OCI-LY1 (cell line): ENCODE results near the gene AGAP1.

Experiments used
- H2AFZ ChIP-seq: fragments of 200-600 bp; sonication (generic), shearing (Covaris generic); 2 replicates; pipeline ENCODE4 v1.6.0; 2014; ENCODE audit warnings: antibody characterized with exemption, mild to moderate bottlenecking, low read length
- H3F3A ChIP-seq: fragments of 200-600 bp; sonication (generic), shearing (Covaris generic); 2 replicates; pipeline ENCODE4 v1.6.0; 2014; ENCODE audit warnings: mild to moderate bottlenecking, antibody characterized with exemption, low read length, moderate library complexity; ENCODE audit not compliant: insufficient read depth
- H3K27ac ChIP-seq: fragments of 200-600 bp; sonication (generic); 2 replicates; pipeline ENCODE4 v1.5.1; 2014; ENCODE audit warnings: low read length, mixed run types, mild to moderate bottlenecking, low read depth; ENCODE audit not compliant: poor library complexity, severe bottlenecking
- H3K27me3 ChIP-seq: fragments of 200-600 bp; sonication (generic); 2 replicates; pipeline ENCODE4 v1.6.0; 2014; ENCODE audit warnings: antibody characterized with exemption, mild to moderate bottlenecking, low read length, moderate library complexity; ENCODE audit not compliant: insufficient read depth
- H3K36me3 ChIP-seq: fragments of 200-600 bp; sonication (generic); 2 replicates; pipeline ENCODE4 v1.6.1; 2014; ENCODE audit warnings: mild to moderate bottlenecking, antibody characterized with exemption, low read length, moderate library complexity, mixed read lengths; ENCODE audit not compliant: insufficient read depth
- H3K4me1 ChIP-seq: fragments of 200-600 bp; sonication (generic); 2 replicates; pipeline ENCODE4 v1.5.1; 2014; ENCODE audit warnings: mild to moderate bottlenecking, low read length, moderate library complexity; ENCODE audit not compliant: insufficient read depth, severe bottlenecking
- H3K4me2 ChIP-seq: fragments of 200-600 bp; sonication (generic), shearing (Covaris generic); 2 replicates; pipeline ENCODE4 v1.6.1; 2014; ENCODE audit warnings: low read length
- H3K4me3 ChIP-seq: fragments of 200-600 bp; sonication (generic); 2 replicates; pipeline ENCODE4 v1.5.1; 2014; ENCODE audit warnings: low read length, low read depth, mild to moderate bottlenecking, mixed read lengths; ENCODE audit not compliant: poor library complexity, severe bottlenecking
- H3K79me2 ChIP-seq: fragments of 200-600 bp; shearing (Covaris generic); 2 replicates; pipeline ENCODE4 v1.6.1; 2016; ENCODE audit warnings: mixed run types, low read length, mixed read lengths; ENCODE audit not compliant: insufficient read depth
- H3K9ac ChIP-seq: fragments of 200-600 bp; sonication (generic), shearing (Covaris generic); 2 replicates; pipeline ENCODE4 v1.6.1; 2014; ENCODE audit warnings: mild to moderate bottlenecking, low read length, mixed read lengths
- H3K9me2 ChIP-seq: fragments of 200-600 bp; sonication (generic), shearing (Covaris generic); 2 replicates; pipeline ENCODE4 v1.6.1; 2014; ENCODE audit warnings: low read depth, mild to moderate bottlenecking, low read length, mixed read lengths
- H3K9me3 ChIP-seq: fragments of 200-600 bp; shearing (Covaris generic); 2 replicates; pipeline ENCODE4 v1.6.1; 2014; ENCODE audit warnings: low read length, mixed read lengths
- H4K20me1 ChIP-seq: fragments of 200-600 bp; sonication (generic), shearing (Covaris generic); 2 replicates; pipeline ENCODE4 v1.6.0; 2016; ENCODE audit warnings: mild to moderate bottlenecking, low read length; ENCODE audit not compliant: insufficient read depth
- EZH2 ChIP-seq: fragments of 200-600 bp; sonication (generic), shearing (Covaris generic); IDR thresholded peaks from 2 replicates; pipeline ENCODE4 v1.8.0; 2017; ENCODE audit warnings: borderline replicate concordance, mixed run types, mild to moderate bottlenecking, antibody characterized with exemption, low read length, moderate library complexity, mixed read lengths
- TF ChIP-seq, protein P1 (sequence below): fragments of 200-600 bp; sonication (generic), shearing (Covaris generic); IDR thresholded peaks from 2 replicates; pipeline ENCODE4 v1.5.1; 2017; ENCODE audit warnings: mild to moderate bottlenecking, antibody characterized with exemption, low read length, moderate library complexity, mixed read lengths

AGAP1 gene

DNA sequence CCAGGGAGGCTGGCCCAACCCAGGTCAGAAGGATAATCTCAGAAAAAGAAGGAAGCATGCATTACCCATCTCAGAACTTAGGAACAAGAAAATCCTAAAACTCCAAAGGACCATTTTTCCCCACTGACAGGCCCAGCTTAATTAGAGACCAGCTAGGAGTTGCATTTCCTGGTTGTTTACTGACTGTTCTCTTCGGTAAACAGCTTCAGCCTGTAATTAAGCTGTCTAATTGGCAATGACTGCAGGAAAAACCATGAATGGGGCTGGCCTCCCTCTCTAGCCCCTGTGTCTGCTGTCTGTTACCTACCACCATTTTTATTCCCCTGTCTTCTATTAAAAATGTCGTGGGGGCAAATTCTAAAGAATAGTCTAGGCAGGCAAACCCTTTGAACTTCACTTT, 146.5 kb downstream of the AGAP1 start:
- H3K79me2 ChIP-seq: no peaks in the 10 kb centered on the region
- no peak overlapping the region for H3K4me2 ChIP-seq
- H3K9me3 ChIP-seq: no peaks in the 10 kb centered on the region
- no peak overlapping the region for H3K4me3 ChIP-seq
- H2AFZ ChIP-seq: no peak overlapping the region
- H3K27ac ChIP-seq: no peak overlapping the region
- H3K36me3 ChIP-seq: no peaks in the 10 kb centered on the region
- no peaks in the 10 kb centered on the region for H3F3A ChIP-seq
- H3K9ac ChIP-seq: no peak overlapping the region
- no peaks in the 10 kb centered on the region; the same call in 1 of the 2 replicates for H3K27me3 ChIP-seq
- H3K4me1 ChIP-seq: no peaks in the 10 kb centered on the region
- no peak for TF ChIP-seq EZH2
- TF ChIP-seq, protein P1, sequence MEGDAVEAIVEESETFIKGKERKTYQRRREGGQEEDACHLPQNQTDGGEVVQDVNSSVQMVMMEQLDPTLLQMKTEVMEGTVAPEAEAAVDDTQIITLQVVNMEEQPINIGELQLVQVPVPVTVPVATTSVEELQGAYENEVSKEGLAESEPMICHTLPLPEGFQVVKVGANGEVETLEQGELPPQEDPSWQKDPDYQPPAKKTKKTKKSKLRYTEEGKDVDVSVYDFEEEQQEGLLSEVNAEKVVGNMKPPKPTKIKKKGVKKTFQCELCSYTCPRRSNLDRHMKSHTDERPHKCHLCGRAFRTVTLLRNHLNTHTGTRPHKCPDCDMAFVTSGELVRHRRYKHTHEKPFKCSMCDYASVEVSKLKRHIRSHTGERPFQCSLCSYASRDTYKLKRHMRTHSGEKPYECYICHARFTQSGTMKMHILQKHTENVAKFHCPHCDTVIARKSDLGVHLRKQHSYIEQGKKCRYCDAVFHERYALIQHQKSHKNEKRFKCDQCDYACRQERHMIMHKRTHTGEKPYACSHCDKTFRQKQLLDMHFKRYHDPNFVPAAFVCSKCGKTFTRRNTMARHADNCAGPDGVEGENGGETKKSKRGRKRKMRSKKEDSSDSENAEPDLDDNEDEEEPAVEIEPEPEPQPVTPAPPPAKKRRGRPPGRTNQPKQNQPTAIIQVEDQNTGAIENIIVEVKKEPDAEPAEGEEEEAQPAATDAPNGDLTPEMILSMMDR: no peak
- H3K9me2 ChIP-seq: no peaks in the 10 kb centered on the region
- H4K20me1 ChIP-seq: no peaks in the 10 kb centered on the region

DNA sequence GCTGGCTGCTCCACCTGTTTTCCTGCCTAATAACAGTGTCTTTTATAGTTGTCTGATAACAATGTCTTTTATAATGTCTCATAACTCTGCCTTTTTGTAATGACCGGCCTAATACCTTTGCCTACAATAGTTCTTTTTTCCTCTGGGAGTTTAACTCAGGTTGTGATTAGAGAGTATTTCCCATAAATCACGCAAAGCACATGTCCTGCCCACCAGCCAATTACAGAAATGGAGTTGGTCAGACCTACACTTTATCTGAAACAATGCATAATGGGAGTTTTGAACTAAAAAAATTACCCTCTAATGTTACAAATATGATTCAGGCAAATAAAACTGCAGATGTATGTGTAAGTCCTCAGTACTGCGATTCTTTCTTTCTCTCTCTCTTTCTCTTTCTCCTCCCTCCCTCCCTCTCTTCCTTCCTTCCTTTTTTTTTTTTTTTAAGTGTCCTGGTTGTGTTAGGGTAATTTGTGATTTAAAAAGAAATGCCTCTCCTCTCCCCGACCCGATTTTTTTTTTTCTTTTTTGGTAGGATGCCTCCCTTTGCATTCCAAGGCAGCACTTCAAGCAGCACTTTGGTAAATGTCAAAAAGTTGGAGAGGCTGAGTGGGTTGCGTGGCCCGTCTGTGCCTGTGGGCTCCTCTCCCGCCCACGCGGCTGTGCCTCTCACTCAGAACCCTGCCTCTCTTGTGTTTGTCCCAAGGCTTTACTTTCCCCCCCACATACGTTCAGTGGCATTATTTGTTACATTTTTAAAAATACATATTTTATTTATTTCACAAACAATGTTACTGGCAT, 147.3 kb downstream of the AGAP1 start:
- Histone ChIP-seq H3K27ac (no peak overlapping the region), H3K9me2 (no peaks in the 10 kb centered on the region), H3F3A (no peaks in the 10 kb centered on the region), H4K20me1 (no peaks in the 10 kb centered on the region), H3K4me1 (no peaks in the 10 kb centered on the region), H3K9me3 (no peaks in the 10 kb centered on the region), H2AFZ (no peak overlapping the region), H3K79me2 (no peaks in the 10 kb centered on the region), H3K27me3 (no peaks in the 10 kb centered on the region; the same call in 1 of the 2 replicates), H3K4me2 (no peak overlapping the region), H3K9ac (no peak overlapping the region), H3K36me3 (no peaks in the 10 kb centered on the region), H3K4me3 (no peak overlapping the region)
- no peak for TF ChIP-seq EZH2
- TF ChIP-seq, protein P1: no peak

DNA sequence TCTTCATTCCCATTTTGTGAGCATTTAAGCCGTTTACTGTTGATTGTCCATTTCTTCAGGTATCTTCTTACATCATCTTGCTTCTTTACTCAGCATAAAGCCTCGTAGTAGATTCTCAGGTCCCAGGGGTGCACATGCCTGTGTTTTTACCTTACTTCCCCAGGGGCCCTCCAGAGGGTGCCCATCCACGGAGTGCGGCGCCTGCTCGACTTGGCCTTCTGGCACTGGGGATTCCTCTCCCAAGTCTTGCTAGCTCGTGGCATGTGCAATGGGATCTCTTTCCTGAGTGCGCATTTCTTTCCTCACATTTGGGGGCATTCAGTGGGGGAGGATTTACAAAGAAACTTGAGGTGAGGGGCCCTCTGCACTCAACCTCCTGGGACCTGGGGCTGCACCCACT, 148.1 kb downstream of the AGAP1 start:
- H3K4me1 ChIP-seq: no peaks in the 10 kb centered on the region

More for the DNA sequence above, 148.1 kb downstream of the AGAP1 start:
- Histone ChIP-seq H2AFZ (no peak overlapping the region), H3K4me3 (no peak overlapping the region), H3K9ac (no peak overlapping the region), H3K36me3 (no peaks in the 10 kb centered on the region), H3K9me2 (no peaks in the 10 kb centered on the region), H3K79me2 (no peaks in the 10 kb centered on the region), H4K20me1 (no peaks in the 10 kb centered on the region), H3F3A (no peaks in the 10 kb centered on the region), H3K9me3 (no peaks in the 10 kb centered on the region), H3K27me3 (no peaks in the 10 kb centered on the region; the same call in 1 of the 2 replicates), H3K4me2 (no peak overlapping the region), H3K27ac (no peak overlapping the region)
- TF ChIP-seq, protein P1: no peak
- TF ChIP-seq EZH2: no peak
